Neural cell (in vitro differentiated cells): Measurements from ENCODE around the gene CPA3.

Source experiments
- EP300 ChIP-seq: fragments of 450-650 bp; conservative IDR thresholded peaks from 2 replicates; pipeline ENCODE4 v1.6.1; 2014; ENCODE audit warnings: antibody characterized with exemption, mild to moderate bottlenecking, moderate library complexity; ENCODE audit not compliant: poor library complexity, severe bottlenecking
- EZH2 ChIP-seq: fragments of 200-600, 300-800 bp; shearing (Covaris generic), sonication (generic); IDR thresholded peaks from 2 replicates; pipeline ENCODE4 v1.6.1; 2014; ENCODE audit warnings: antibody characterized with exemption, low read length, borderline replicate concordance, mild to moderate bottlenecking; ENCODE audit not compliant: insufficient read depth, poor library complexity, severe bottlenecking
- TF ChIP-seq, protein P1 (sequence below): fragments of 450-650 bp; IDR thresholded peaks from 2 replicates; pipeline ENCODE4 v1.5.1; 2014; ENCODE audit warnings: antibody characterized with exemption, mild to moderate bottlenecking, moderate library complexity; ENCODE audit not compliant: poor library complexity, severe bottlenecking

DNA sequence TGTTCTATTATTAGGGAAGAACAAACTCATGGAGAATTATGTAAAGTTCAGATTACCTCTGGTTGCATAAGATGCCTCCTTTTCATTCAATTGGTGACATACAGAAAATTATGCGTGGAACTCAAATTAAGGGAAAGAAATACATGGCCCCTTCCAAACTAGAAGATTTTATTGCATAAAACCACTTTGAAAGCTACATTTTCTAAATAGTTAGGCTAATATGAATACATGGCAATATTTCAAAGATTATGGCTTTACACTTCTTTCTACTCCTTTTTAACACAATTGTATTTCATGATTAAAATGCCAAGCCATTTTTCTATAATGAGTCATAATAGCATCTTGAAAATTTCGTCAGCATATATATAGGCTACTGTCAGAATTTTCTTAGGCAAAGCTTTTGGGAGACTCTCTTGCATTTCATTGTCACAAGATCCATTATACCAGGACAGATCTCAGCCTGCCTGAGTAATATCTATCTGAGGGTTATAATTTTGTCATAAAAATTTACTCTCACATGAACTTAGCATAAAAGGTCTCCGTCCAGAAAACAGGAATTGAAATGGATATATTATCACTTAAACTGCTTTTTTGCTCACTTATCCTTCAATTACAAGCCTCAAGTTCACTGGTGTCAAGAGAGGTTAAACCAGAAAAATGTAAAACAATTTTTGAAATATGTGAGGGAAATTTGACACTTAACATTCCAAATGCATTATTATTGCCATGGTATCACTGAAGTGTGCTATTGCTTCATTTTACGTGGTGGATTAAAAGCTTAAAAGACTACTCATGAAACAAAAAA lies 37.1 kb downstream of the CPA3 start:
- TF ChIP-seq EP300: no peak
- TF ChIP-seq, protein P1, sequence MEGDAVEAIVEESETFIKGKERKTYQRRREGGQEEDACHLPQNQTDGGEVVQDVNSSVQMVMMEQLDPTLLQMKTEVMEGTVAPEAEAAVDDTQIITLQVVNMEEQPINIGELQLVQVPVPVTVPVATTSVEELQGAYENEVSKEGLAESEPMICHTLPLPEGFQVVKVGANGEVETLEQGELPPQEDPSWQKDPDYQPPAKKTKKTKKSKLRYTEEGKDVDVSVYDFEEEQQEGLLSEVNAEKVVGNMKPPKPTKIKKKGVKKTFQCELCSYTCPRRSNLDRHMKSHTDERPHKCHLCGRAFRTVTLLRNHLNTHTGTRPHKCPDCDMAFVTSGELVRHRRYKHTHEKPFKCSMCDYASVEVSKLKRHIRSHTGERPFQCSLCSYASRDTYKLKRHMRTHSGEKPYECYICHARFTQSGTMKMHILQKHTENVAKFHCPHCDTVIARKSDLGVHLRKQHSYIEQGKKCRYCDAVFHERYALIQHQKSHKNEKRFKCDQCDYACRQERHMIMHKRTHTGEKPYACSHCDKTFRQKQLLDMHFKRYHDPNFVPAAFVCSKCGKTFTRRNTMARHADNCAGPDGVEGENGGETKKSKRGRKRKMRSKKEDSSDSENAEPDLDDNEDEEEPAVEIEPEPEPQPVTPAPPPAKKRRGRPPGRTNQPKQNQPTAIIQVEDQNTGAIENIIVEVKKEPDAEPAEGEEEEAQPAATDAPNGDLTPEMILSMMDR: no peak
- TF ChIP-seq EZH2: no peak
